8988T (cell line): ENCODE results near the gene GCNT2.
"Not testable (repeated sequence)": the region's sequence is repeated elsewhere in the genome, so short reads cannot be mapped to it uniquely, and the experiment has no call there.

ENCODE experiments used
- DNase-seq: peaks from one replicate; pipeline ENCODE4 v3.0.0; 2011

GCNT2 gene

GRCh38 chr6:10582774-10583508 lies 61.8 kb downstream of the GCNT2 start:
- no peak for DNase-seq

GRCh38 chr6:10583509-10583901 lies 62.4 kb downstream of the GCNT2 start:
- no peak for DNase-seq

GRCh38 chr6:10584607-10585006 lies 63.5 kb downstream of the GCNT2 start:
- no peak for DNase-seq

DNA sequence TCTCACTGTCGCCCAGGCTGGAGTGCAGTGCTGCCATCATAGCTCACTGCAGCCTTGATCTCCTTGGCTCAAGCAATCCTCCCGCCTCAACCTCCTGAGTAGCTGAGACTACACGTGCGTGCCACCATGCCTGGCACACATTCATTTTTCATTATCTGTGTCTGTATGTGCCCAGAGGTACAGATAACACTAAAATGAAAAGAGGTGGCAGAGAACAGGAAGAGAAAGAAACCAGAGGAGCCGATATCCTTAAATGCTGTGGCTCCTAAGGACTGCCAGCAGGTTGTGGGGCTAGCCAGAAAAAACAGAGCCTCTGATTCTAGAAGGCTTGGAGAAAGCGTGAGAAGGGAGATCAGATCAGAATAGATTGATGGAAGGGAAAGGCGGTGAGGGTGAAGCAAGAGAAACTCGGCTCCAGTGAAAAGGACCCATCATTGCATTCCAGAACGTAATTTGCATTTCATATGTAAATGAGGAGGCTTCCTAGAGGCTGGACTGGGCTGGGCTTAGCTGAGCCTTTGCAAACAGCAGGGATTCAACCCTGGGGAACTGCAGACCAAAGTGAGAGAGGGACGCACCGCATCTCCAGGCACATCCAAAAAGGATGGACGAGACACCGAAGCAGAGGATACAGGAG lies 64.2 kb downstream of the GCNT2 start:
- no peak for DNase-seq

- no peak for DNase-seq
These were observed 65.2 kb downstream of the GCNT2 start for GRCh38 chr6:10586302-10586701.

DNA sequence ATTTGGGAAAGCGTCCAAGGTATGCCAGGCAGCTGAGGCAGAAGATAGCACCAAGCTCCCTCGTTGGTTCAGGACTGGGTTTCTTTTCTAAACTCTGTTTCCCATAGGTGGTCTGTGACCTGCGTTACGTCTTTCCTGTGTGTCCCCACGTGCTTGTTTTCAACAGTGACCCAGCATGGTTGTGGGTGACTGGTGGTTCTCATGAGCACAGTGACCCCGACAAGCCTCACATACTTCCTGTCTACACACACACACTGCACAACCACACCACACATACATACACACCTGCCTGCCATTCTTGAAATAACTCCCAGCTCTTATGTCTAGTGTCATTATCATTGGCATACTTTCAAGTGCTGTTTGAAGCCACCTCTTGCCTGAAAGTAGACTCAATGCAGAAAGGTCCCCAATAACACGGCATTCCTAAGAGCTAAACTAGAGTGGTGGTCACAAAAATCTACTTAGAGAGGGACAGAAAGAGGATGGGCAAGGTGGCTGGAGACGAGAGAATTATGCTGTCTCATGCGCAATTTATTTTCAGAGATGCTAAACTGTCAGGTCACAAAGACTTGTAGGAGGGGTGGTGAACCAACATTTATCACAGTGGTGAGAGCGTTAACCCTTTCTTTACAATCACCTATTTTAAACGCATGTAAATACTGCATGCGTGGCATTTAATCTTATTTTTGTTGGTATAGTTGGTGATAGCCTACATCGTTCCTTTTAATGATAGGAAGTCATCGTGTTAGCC lies 66.7 kb downstream of the GCNT2 start:
- DNase-seq: no peak

GRCh38 chr6:10588562-10589428 lies 67.6 kb downstream of the GCNT2 start:
- DNase-seq: no peak

DNA sequence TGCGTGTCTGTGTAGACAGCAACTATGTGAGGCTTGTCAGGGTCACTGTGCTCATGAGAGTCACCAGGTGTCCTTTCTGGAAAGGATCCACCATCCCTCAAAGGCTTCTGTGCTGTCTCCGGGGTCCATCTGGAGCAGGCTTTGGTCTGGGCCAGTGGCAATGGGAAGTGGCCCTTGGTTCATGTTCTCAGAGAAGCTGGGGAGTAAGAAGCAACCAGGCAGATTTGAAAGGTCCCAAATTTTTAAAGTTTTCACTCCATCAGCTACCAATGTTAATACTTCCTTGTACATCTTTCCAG lies 68.2 kb downstream of the GCNT2 start:
- DNase-seq: no peak

DNA sequence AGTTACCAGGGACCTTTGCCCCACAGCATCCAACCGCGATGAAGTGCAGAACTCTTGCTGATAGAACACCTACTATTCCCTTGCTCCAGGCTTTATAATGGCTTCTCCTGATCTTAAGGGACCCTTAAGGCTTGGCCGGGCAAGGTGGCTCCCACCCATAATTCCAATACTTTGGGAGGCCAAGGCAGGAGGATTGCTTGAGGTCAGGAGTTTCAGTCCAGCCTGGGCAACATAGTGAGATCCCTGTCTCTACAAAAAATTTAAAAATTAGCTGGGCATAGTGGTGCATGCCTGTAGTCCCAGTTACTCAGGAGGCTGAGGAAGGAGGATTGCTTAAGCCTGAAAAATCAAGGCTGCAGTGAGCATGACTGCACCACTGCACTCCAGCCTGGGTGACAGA lies 68.8 kb downstream of the GCNT2 start:
- no peak for DNase-seq

DNA sequence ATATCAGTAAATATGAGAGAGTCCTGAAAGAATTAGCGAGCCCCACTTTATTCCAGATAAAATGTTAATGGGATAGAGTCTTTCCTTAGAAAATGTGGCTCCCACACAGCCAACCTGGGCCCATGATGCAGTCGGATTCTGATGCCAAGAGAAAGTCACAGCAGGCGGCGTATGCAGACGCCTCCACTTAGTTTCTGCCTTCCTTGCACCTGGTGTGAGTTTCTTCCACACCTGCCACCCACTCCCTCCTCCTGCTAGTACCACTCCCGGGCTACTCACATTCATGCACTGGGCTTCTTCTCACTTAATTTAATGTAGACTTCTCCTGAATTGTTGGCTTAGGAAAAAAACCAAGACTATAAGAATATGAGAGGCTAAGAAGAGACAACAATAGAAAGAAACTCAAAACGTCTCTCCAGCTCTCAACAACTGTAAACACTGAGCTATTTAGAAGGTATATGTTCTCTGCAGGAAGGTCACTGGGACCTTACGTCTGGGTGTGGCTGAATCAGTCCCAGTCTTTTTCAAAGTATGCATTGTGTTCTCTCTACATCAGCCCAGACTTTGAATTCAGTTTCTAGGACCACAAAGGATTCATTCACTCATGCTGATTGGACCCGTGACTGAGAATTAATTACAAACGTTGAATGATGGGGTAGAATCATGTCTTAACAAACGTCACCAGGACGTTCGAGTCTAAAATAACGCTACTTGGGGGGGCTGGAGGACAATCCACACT lies 70.4 kb downstream of the GCNT2 start:
- DNase-seq: no peak

GRCh38 chr6:10595731-10596664 lies 74.8 kb downstream of the GCNT2 start:
- DNase-seq: no peak

DNA sequence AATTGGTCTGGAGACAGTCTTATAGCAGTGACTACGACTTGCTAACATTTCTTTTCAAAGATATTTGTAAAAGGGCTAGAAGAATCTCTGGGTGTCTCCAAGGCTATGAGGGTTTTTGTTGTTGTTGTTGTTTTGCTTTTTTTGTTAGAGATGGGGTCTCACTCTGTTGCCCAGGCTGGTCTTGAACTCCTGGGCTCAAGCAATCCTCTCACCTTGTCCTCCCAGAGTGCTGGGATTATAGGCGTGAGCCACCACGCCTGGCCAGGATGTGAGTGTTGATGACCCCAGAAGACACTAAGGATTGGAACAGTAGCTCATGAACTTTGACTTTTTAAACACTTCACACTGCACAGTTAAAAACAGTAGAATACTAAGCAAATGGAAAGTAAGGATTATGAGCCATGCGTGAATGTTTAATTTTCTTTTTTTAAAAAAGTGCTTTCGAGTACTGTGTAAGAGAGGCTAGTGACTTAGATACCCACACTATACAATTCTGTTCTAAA lies 76.4 kb downstream of the GCNT2 start:
- no peak for DNase-seq

GRCh38 chr6:10598084-10598960 lies 77.2 kb downstream of the GCNT2 start:
- no peak for DNase-seq

DNA sequence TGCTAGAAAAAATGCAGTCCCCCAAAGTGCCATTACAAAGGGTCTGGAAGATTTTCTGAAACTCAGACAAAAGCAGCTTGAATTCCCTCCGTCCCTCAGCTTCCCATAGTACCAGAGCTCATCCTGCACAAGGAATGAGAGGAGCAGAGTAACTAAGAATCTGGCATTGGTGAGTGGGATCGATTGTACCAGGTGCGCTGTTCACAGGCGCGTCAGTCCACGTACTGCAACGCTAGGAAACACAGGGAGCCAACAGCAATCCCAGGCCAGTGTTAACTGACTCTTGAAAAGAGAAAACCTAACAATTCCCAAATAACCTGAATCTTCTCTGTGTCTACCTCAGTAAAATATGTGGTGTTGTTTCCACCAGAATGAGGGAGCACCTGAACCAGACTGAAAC lies 77.9 kb downstream of the GCNT2 start:
- no peak for DNase-seq

DNA sequence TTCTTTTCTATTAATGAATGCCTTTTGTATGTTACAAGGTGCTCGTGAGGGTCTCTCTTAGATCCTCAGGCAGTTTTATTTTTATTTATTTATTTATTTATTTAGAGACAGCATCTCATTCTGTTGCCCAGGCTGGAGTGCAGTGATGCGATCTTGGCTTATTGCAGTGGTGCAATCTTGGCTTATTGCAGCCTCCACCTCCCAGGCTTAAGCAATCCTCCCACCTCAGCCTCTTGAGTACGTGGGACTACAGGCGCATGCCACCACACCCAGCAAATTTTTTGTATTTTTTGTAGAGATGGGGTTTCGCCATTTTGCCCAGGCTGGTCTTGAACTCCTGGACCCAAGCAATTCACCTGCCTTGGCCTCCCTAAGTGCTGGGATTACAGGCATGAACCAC lies 79.5 kb downstream of the GCNT2 start:
- DNase-seq: not testable (repeated sequence)

DNA sequence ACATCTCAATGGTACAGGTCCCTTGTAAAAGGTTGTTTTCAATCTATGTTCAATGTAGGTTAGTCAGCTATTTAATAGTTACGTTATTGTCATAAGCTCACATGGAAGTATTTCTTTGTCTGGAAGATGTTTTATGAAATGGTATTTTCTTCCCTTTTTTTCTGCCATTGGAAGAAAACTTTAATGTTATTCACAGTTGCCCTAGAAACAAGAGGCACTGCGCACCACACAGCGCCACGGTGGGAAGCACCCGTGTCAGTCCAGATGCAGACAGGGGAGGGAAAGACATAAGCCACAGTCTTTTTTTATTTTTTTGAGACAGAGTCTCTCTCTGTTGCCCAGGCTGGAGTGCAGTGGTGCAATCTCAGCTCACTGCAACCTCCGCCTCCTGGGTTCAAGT lies 82.1 kb downstream of the GCNT2 start:
- DNase-seq: no peak

- no peak for DNase-seq
These were observed 87.9 kb downstream of the GCNT2 start for GRCh38 chr6:10609038-10609437.

DNA sequence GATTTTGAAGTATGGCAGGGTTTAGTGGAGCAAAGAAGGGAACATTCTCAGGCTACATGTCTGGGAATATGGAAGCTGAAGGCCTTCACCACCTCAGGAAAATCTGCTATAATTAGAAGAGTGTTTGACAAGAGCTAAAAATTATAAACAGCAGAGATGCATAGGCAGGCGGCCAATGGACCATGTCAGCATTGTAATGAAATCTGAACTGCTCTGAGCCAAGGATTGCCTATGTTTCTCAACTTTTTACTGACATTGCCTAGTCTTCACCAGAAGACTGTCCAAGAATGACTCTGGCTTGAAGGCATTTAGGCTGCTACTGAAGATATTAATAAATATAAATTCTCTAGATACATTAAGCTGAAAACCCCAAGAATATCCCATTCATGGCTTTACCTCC lies 89.1 kb downstream of the GCNT2 start:
- no peak for DNase-seq

- no peak for DNase-seq
These were observed 91.0 kb downstream of the GCNT2 start for GRCh38 chr6:10612161-10612560.

DNA sequence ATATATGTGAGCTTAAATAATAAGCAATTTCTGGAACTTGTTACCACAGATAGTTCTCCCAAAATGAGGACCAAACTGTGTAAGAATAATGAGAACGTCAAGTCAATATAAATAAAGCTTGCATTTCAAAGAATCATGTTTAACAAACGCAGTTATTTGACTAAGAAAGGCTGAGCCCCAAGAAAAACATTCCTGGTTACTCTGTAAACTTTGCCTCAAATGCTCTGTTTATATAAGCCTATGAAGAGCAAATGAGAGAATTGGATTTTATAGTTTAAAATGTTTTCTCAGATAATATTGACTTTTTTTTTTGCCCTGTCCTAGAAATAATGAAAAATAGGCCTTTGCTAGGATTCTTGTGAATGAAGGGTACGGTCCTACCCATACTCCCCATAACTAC lies 91.9 kb downstream of the GCNT2 start:
- no peak for DNase-seq
